Body of pancreas (tissue), 4 donors: ENCODE results near the gene DRD4.

Source experiments
- CTCF ChIP-seq, 7 experiments: fragments of 450-650 bp in 4 of 7; fragments of 200-600 bp in 3 of 7; sonication (generic) in 3 of 7; IDR thresholded peaks; one replicate each; pipeline ENCODE4 v1.5.1; 2016 to 2019; ENCODE audit warnings: antibody characterized with exemption in 7 of 7
- POLR2A ChIP-seq, 3 donors: fragments of 450-650 bp; IDR thresholded peaks; one replicate each; pipeline ENCODE4 v1.6.1; 2016; ENCODE audit warnings: antibody characterized with exemption in 3 of 3, mild to moderate bottlenecking in 2 of 3

- TF ChIP-seq CTCF (IDR thresholded peaks at IDR 0.05), result no peak
- TF ChIP-seq POLR2A (IDR thresholded peaks at IDR 0.05), result no peak
Measured at GRCh38 chr11:660681-661444, 23.8 kb downstream of the DRD4 start.
